ENCODE data around the gene SLCO1B1. TPM values are rescaled to one million over a fixed set of nuclear protein-coding genes. Genes with fewer than 3 reads are reported as not detected.
"Not testable (repeated sequence)": the region's sequence is repeated elsewhere in the genome, so short reads cannot be mapped to it uniquely, and the experiment has no call there.

The SLCO1B1 gene
- total RNA-seq, 1 donor from 2014 or later, result not detected

DNA sequence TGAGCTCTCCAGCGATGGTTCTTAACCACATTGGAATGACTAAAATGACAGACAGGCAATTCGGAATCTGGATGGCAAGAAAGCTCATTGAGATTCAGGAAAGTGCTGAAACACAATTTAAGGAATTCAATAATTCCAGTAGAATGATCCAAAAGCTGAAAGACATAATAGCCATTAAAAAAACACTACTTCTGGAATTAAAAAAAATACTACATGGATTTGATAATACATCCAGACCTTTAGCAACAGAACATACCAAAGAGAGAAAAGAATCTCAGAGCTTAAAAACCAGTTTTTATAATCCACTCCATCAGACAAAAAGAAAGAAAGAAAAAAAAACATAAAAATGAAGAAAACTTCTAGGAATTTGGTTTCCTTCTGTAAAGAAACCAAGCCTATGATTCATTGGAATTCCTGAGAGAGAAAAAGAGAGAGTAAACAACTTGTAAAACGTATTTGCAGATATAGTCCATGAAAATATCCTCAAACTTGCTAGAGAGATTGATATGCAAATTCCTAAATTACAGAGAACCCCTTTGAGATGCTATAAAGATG lies 52.8 kb downstream of the SLCO1B1 start:
- Histone ChIP-seq H3K27me3 (ENCODE audit: low read depth) (no peaks in the 10 kb centered on the region), H3K36me3 (no peaks in the 10 kb centered on the region), H3K4me1 (no peaks in the 10 kb centered on the region), H3K4me3 (no peak overlapping the region), H3K9me3 (replicated peaks) (peaks cover 8% of the 10 kb centered on the region), H3K27ac (replicated peaks) (no peak overlapping the region)
- TF ChIP-seq, protein P1, sequence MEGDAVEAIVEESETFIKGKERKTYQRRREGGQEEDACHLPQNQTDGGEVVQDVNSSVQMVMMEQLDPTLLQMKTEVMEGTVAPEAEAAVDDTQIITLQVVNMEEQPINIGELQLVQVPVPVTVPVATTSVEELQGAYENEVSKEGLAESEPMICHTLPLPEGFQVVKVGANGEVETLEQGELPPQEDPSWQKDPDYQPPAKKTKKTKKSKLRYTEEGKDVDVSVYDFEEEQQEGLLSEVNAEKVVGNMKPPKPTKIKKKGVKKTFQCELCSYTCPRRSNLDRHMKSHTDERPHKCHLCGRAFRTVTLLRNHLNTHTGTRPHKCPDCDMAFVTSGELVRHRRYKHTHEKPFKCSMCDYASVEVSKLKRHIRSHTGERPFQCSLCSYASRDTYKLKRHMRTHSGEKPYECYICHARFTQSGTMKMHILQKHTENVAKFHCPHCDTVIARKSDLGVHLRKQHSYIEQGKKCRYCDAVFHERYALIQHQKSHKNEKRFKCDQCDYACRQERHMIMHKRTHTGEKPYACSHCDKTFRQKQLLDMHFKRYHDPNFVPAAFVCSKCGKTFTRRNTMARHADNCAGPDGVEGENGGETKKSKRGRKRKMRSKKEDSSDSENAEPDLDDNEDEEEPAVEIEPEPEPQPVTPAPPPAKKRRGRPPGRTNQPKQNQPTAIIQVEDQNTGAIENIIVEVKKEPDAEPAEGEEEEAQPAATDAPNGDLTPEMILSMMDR (IDR thresholded peaks at IDR 0.05; ENCODE audit: borderline replicate concordance), result no peak
- no peak for DNase-seq
- intact Hi-C loops (cut with micrococcal nuclease), result no loop called here

DNA sequence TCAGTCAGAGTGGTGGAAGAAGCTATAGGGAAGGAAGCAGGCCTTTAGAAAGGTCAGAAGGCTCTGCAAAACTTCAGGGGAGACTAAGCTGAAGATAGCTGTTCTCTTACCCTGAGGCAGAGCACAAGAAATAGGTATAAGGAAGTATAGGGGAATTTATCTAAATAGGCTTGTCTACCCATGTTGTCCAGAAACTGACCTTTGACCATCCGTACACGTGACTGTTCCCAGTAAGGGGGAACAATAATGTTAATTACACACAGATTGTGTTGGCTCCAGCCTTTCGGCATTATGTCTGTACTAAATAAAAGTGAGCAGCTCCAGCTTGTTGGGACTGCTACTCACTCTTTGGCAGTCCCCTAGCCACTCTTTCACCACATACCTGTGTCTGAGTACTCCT lies 59.0 kb downstream of the SLCO1B1 start:
- intact Hi-C loops (cut with micrococcal nuclease), result no loop called here
- peaks cover 18% of the 10 kb centered on the region for H3K9me3 ChIP-seq (replicated peaks)
- H3K4me3 ChIP-seq, result no peak overlapping the region
- H3K36me3 ChIP-seq, result no peaks in the 10 kb centered on the region
- DNase-seq, result no peak
- H3K4me1 ChIP-seq, result no peaks in the 10 kb centered on the region
- H3K27ac ChIP-seq (replicated peaks), result no peak overlapping the region
- TF ChIP-seq, protein P1 (IDR thresholded peaks at IDR 0.05; ENCODE audit: borderline replicate concordance), result no peak
- H3K27me3 ChIP-seq (ENCODE audit: low read depth), result no peaks in the 10 kb centered on the region

DNA sequence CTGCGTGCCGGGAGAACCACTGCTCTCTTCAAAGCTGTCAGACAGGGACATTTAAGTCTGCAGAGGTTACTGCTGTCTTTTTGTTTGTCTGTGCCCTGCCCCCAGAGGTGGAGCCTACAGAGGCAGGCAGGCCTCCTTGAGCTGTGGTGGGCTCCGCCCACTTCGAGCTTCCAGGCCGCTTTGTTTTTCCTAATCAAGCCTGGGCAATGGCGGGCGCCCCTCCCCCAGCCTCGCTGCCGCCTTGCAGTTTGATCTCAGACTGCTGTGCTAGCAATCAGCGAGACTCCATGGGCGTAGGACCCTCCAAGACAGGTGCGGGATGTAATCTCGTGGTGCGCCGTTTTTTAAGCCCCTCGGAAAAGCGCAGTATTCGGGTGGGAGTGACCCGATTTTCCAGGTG lies 83.4 kb downstream of the SLCO1B1 start:
- H3K27ac ChIP-seq (replicated peaks); DNase-seq; H3K4me1 ChIP-seq; H3K9me3 ChIP-seq (replicated peaks); H3K27me3 ChIP-seq (ENCODE audit: low read depth); intact Hi-C loops (cut with micrococcal nuclease); H3K4me3 ChIP-seq; H3K36me3 ChIP-seq: not testable (repeated sequence)

DNA sequence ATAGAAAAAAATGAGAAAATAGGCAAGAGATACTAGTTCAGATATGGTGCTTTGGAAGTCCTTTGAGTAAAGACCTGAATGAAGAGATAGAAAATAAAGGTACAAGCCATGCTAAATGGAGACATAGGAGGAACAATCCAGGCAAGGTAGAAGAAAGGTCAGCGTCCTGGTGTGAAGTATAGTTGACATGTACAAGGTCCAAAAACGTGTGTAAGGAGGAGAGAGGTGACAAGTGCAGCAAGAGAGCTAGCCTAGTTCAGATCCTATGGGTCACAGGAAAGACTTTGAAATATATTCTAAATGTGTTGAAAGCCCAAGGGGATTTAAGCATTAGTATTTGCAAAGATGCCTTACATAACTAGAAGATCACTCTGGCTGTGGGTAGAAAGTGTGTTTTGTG lies 88.2 kb downstream of the SLCO1B1 start:
- Histone ChIP-seq H3K4me1 (no peaks in the 10 kb centered on the region), H3K36me3 (no peaks in the 10 kb centered on the region), H3K27me3 (ENCODE audit: low read depth) (no peaks in the 10 kb centered on the region), H3K4me3 (no peak overlapping the region), H3K9me3 (replicated peaks) (no peaks in the 10 kb centered on the region), H3K27ac (replicated peaks) (no peak overlapping the region)
- DNase-seq, result no peak
- TF ChIP-seq, protein P1 (IDR thresholded peaks at IDR 0.05; ENCODE audit: borderline replicate concordance), result no peak
- intact Hi-C loops (cut with micrococcal nuclease), result no loop called here

DNA sequence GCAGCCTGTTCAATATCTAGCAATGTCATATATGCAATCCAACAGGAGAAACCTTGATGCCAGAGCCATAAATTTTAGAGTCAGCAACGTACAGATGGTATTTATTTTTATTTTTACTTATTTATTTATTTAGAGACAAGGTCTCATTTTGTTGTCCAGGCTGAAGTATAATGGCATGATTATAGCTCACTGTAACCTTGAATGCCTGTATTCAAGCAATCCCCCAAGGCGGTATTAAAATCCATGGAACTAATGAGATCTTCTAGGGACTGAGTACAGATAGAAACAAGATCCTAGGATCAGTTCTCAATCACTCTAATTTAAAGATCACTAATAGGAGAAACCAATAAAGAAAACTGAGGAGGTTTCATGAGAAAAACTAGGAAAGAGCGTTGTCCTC lies 89.3 kb downstream of the SLCO1B1 start:
- H3K27ac ChIP-seq (replicated peaks), result no peak overlapping the region
- no peak for DNase-seq
- no peaks in the 10 kb centered on the region for H3K9me3 ChIP-seq (replicated peaks)
- H3K4me1 ChIP-seq, result no peaks in the 10 kb centered on the region
- H3K27me3 ChIP-seq (ENCODE audit: low read depth), result no peaks in the 10 kb centered on the region
- intact Hi-C loops (cut with micrococcal nuclease), result no loop called here
- TF ChIP-seq, protein P1 (IDR thresholded peaks at IDR 0.05; ENCODE audit: borderline replicate concordance), result no peak
- no peaks in the 10 kb centered on the region for H3K36me3 ChIP-seq
- H3K4me3 ChIP-seq, result no peak overlapping the region

DNA sequence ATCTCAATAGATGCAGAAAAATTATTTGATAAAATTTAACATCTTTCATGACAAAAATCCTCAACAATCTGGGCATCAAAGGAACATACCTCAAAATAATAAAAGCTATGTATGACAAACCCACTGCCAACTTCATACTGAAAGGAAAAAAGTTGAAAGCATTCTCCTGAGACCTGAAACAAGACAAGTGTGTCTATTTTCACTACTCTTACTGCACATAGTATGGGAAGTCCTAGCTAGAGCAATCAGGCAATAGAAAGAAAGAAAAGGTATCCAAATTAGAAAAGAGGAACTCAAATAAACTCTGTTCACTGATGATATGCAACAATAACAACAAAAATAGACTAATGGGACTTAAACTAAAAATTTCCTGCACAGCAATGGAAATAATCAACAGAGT lies 90.1 kb downstream of the SLCO1B1 start:
- no peaks in the 10 kb centered on the region for H3K27me3 ChIP-seq (ENCODE audit: low read depth)
- no peaks in the 10 kb centered on the region for H3K9me3 ChIP-seq (replicated peaks)
- no peak overlapping the region for H3K4me3 ChIP-seq
- no peak overlapping the region for H3K27ac ChIP-seq (replicated peaks)
- TF ChIP-seq, protein P1 (IDR thresholded peaks at IDR 0.05; ENCODE audit: borderline replicate concordance), result no peak
- no peaks in the 10 kb centered on the region for H3K4me1 ChIP-seq
- H3K36me3 ChIP-seq, result no peaks in the 10 kb centered on the region
- no peak for DNase-seq
- intact Hi-C loops (cut with micrococcal nuclease), result no loop called here
